ENCODE results near the gene SLC38A3. TPM values are rescaled to one million over a fixed set of nuclear protein-coding genes. Genes with fewer than 3 reads are reported as not detected.
A peak's percentile ranks its signal among the peaks of the same experiment; 100 is the strongest.
"Not testable (repeated sequence)": the region's sequence is repeated elsewhere in the genome, so short reads cannot be mapped to it uniquely, and the experiment has no call there.

Gene SLC38A3
- total RNA-seq, 1 experiment from 2014 or later = 1.1 TPM

- DNase-seq (ENCODE audit: low spot score) = no peak
Measured at GRCh38 chr3:50258029-50258680, 53.1 kb downstream of the SLC38A3 start.

GRCh38 chr3:50258979-50259378 is 53.9 kb downstream of the SLC38A3 start:
- no peak for DNase-seq (ENCODE audit: low spot score)
- in situ Hi-C loops (cut with HindIII; ENCODE audit: low sequenced_read_pairs) = no loop called here

More at GRCh38 chr3:50258029-50258680, 53.1 kb downstream of the SLC38A3 start:
- in situ Hi-C loops (cut with HindIII; ENCODE audit: low sequenced_read_pairs) = no loop called here

- DNase-seq (ENCODE audit: low spot score) = no peak
- in situ Hi-C loops (cut with HindIII; ENCODE audit: low sequenced_read_pairs) = loop anchor here (10.0 kb wide), 1 partner anchor 95 kb away; the partner anchor contains the start of genes CYB561D2, NPRL2 and TMEM115
Measured at GRCh38 chr3:50259432-50260026, 54.5 kb downstream of the SLC38A3 start.

- DNase-seq (ENCODE audit: low spot score) = peak; percentile 90
- in situ Hi-C loops (cut with HindIII; ENCODE audit: low sequenced_read_pairs) = loop anchor here (10.0 kb wide), 1 partner anchor 95 kb away; the partner anchor contains the start of genes CYB561D2, NPRL2 and TMEM115
Measured at GRCh38 chr3:50260027-50260941, 55.2 kb downstream of the SLC38A3 start.

- no peak for DNase-seq (ENCODE audit: low spot score)
- in situ Hi-C loops (cut with HindIII; ENCODE audit: low sequenced_read_pairs) = loop anchor here (10.0 kb wide), 1 partner anchor 94 kb away; the partner anchor contains the start of genes CYB561D2, NPRL2 and TMEM115
Measured at GRCh38 chr3:50260942-50261441, 55.9 kb downstream of the SLC38A3 start.

- DNase-seq (ENCODE audit: low spot score) = no peak
Measured at GRCh38 chr3:50261505-50261904, 56.4 kb downstream of the SLC38A3 start.

GRCh38 chr3:50262200-50262599 is 57.1 kb downstream of the SLC38A3 start:
- in situ Hi-C loops (cut with HindIII; ENCODE audit: low sequenced_read_pairs) = loop anchor here (10.0 kb wide), 1 partner anchor 93 kb away; the partner anchor contains the start of genes CYB561D2, NPRL2 and TMEM115
- DNase-seq (ENCODE audit: low spot score) = not testable (repeated sequence)

More at GRCh38 chr3:50261505-50261904, 56.4 kb downstream of the SLC38A3 start:
- in situ Hi-C loops (cut with HindIII; ENCODE audit: low sequenced_read_pairs) = loop anchor here (10.0 kb wide), 1 partner anchor 93 kb away; the partner anchor contains the start of genes CYB561D2, NPRL2 and TMEM115

GRCh38 chr3:50262778-50263177 is 57.7 kb downstream of the SLC38A3 start:
- DNase-seq (ENCODE audit: low spot score) = no peak
- in situ Hi-C loops (cut with HindIII; ENCODE audit: low sequenced_read_pairs) = loop anchor here (10.0 kb wide), 1 partner anchor 92 kb away; the partner anchor contains the start of genes CYB561D2, NPRL2 and TMEM115

- in situ Hi-C loops (cut with HindIII; ENCODE audit: low sequenced_read_pairs) = loop anchor here (10.0 kb wide), 1 partner anchor 91 kb away; the partner anchor contains the start of genes CYB561D2, NPRL2 and TMEM115
- no peak for DNase-seq (ENCODE audit: low spot score)
Measured at GRCh38 chr3:50263478-50264382, 58.7 kb downstream of the SLC38A3 start.

- peak; percentile 77 for DNase-seq (ENCODE audit: low spot score)
- in situ Hi-C loops (cut with HindIII; ENCODE audit: low sequenced_read_pairs) = loop anchor here (10.0 kb wide), 1 partner anchor 90 kb away; the partner anchor contains the start of genes CYB561D2, NPRL2 and TMEM115
Measured at GRCh38 chr3:50264383-50264963, 59.4 kb downstream of the SLC38A3 start.

- DNase-seq (ENCODE audit: low spot score) = no peak
- in situ Hi-C loops (cut with HindIII; ENCODE audit: low sequenced_read_pairs) = loop anchor here (10.0 kb wide), 1 partner anchor 90 kb away; the partner anchor contains the start of genes CYB561D2, NPRL2 and TMEM115
Measured at GRCh38 chr3:50264964-50265485, 60.0 kb downstream of the SLC38A3 start.

- DNase-seq (ENCODE audit: low spot score) = no peak
- in situ Hi-C loops (cut with HindIII; ENCODE audit: low sequenced_read_pairs) = loop anchor here (10.0 kb wide), 1 partner anchor 89 kb away; the partner anchor contains the start of genes CYB561D2, NPRL2 and TMEM115
Measured at GRCh38 chr3:50265571-50265970, 60.5 kb downstream of the SLC38A3 start.

GRCh38 chr3:50266017-50266416 is 60.9 kb downstream of the SLC38A3 start:
- no peak for DNase-seq (ENCODE audit: low spot score)
- in situ Hi-C loops (cut with HindIII; ENCODE audit: low sequenced_read_pairs) = loop anchor here (10.0 kb wide), 1 partner anchor 89 kb away; the partner anchor contains the start of genes CYB561D2, NPRL2 and TMEM115

GRCh38 chr3:50266836-50267235 is 61.8 kb downstream of the SLC38A3 start:
- in situ Hi-C loops (cut with HindIII; ENCODE audit: low sequenced_read_pairs) = loop anchor here (10.0 kb wide), 1 partner anchor 88 kb away; the partner anchor contains the start of genes CYB561D2, NPRL2 and TMEM115

GRCh38 chr3:50267280-50267913 is 62.3 kb downstream of the SLC38A3 start:
- DNase-seq (ENCODE audit: low spot score) = no peak
- in situ Hi-C loops (cut with HindIII; ENCODE audit: low sequenced_read_pairs) = loop anchor here (10.0 kb wide), 1 partner anchor 87 kb away; the partner anchor contains the start of genes CYB561D2, NPRL2 and TMEM115

More at GRCh38 chr3:50266836-50267235, 61.8 kb downstream of the SLC38A3 start:
- no peak for DNase-seq (ENCODE audit: low spot score)

- in situ Hi-C loops (cut with HindIII; ENCODE audit: low sequenced_read_pairs) = loop anchor here (10.0 kb wide), 1 partner anchor 87 kb away; the partner anchor contains the start of genes CYB561D2, NPRL2 and TMEM115
- no peak for DNase-seq (ENCODE audit: low spot score)
Measured at GRCh38 chr3:50268276-50268675, 63.2 kb downstream of the SLC38A3 start.

Measured in G401 (cell line).